ENCODE results near the gene CCDC57.
A peak's percentile ranks its signal among the peaks of the same experiment; 100 is the strongest.

CCDC57 gene

DNA sequence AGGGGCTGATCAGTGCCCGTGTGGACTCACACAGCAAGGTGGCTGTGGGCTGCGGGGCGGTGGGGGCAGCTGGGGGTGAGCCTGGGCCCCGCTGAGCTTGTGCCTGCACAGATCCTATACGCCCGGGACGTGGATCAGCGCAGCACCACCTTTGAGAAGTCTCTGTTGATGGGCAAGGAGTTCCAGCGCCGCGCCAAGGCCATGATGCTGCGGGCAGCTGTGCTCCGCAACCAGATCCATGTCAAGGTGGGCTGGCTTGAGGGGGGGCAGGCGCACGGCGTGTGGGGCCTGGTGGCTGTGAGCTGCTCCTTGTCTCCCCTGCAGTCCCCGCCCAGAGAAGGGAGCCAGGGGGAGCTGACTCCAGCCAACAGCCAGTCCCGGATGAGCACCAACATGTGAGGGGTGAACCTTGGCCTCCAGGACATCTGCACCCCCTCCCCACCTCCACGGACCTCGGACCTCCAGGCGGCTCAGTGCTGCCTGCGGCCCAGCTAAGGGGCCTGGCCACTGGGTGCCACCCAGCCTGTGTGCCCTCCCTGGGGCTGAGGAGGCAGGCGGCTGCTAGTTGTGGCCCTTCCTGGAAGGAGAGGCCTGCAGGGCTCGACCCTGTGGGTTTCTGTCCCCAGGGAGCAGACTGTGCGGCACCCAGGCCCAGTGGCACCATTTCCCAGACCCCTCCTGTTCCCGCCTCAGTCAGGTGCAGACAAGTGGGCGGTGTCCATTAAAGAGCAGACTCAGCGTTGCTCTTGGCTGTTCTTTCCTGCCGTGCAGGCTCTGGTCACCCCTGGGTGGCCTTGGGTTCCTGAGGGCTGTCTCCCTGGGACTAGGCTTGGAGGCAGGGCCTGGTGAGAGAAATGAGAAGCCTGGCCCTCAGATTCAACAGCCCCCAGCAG is 155.7 kb downstream of the CCDC57 start:
- no peak for DNase-seq

DNA sequence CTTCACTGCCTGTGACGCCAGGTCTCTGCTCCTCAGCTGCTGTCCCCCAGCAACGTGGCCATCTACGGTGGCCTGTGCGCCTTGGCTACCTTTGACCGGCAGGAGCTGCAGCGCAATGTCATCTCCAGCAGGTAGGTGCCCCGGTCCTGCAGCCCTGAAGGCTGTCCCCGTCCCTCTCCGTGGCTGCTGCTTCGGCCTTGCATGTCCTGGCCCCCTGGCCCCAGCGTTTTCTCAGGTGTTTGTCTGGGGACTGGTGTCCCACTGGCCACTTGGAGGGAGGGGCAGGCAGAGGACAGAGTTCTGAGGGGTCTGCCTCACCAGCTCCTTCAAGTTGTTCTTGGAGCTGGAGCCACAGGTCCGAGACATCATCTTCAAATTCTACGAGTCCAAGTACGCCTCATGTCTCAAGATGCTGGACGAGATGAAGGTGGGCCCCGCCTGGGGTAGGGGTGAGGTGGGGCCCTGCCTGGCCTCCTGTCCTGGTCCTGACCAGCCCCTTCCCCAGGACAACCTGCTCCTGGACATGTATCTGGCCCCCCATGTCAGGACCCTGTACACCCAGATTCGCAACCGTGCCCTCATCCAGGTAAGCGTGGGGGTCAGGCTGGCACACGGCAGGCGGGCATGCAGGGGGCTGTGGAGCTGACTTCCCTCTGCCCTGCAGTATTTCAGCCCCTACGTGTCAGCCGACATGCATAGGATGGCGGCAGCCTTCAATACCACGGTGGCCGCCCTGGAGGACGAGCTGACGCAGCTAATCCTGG is 156.5 kb downstream of the CCDC57 start:
- no peak for DNase-seq

DNA sequence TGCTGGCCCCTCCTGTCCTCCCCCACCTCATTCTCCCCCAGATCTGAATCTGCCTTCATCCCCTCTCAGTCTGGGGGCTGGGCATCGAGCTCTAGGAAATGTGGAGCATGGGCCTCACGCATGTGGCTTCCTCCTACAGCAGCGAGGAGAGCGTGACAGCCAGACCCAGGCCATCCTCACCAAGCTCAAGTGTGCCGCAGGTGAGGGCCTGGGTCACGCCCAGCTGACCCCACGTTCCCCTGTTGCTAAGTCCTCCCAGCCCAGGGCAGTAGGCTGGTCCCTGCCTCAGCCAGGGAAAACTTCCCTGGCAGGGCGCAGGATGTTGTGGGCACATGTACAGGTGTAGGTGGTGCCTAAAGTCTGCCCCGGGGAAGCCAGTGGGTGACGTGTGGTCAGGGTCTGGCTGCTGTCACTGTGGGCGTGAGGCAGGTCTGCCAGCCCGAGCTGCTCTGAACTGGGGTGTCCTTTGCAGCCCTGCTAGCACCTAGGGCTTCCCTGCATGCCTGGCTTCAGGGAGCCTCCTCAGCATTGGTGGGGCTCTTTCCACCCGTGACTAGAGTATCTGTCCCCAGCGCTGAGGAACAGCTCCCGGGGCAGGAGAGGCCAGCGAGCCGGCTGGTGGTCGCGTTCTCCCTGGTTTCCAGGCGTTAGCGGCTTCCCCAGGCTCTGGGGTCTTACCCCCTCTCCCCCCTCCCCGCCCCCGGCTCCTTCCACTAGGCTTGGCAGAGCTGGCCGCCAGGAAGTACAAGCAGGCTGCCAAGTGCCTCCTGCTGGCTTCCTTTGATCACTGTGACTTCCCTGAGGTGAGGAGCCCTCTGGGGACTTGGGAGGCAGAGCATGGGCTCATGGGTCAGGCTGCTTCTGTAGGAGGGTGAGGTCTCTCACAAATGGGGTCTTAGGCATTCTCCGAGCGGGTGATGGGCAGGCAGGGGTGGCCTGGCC is 157.3 kb downstream of the CCDC57 start:
- no peak for DNase-seq

DNA sequence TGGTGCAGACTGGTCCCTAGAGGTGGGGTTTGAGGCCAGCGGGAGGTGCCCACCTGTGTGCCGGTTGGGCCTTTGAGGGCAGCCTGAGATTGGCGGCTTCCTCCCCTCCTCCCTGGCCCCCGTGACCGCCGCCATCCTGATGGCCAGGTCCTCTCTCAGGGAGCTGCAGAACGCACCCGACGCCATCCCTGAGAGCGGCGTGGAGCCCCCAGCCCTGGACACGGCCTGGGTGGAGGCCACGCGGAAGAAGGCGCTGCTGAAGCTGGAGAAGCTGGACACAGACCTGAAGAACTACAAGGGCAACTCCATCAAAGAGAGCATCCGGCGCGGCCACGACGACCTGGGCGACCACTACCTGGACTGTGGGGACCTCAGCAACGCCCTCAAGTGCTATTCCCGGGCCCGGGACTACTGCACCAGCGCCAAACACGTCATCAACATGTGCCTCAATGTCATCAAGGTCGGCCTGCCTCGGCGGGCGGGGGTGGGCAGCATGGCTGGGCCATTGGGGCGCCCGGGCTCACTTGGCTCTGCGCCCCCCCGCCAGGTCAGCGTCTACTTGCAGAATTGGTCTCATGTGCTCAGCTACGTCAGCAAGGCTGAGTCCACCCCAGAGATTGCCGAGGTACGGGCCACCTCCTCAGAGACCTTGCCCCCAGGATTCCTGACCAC is 158.2 kb downstream of the CCDC57 start:
- no peak for DNase-seq

- no peak for DNase-seq
Measured at GRCh38 chr17:82053556-82054263, 158.9 kb downstream of the CCDC57 start.

DNA sequence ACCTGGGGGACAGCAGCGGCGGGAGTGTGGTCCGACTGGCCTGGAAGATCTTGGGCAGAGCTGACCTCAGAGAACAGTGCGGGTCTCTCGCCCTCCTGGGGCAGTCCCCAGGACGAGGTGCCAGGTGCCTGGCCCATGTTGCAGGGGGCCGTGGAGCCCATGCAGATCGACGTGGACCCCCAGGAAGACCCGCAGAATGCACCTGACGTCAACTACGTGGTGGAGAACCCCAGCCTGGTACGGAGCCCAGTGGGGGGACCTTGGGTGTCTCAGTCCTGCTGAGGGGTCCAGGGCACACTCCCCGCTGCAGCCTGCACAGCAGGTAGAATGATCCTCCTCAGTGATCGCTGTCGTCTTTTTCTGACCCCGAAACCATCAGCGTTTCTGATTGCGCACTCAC is 159.5 kb downstream of the CCDC57 start:
- DNase-seq: no peak

- no peak for DNase-seq
Measured at GRCh38 chr17:82052638-82053059, 160.0 kb downstream of the CCDC57 start.

DNA sequence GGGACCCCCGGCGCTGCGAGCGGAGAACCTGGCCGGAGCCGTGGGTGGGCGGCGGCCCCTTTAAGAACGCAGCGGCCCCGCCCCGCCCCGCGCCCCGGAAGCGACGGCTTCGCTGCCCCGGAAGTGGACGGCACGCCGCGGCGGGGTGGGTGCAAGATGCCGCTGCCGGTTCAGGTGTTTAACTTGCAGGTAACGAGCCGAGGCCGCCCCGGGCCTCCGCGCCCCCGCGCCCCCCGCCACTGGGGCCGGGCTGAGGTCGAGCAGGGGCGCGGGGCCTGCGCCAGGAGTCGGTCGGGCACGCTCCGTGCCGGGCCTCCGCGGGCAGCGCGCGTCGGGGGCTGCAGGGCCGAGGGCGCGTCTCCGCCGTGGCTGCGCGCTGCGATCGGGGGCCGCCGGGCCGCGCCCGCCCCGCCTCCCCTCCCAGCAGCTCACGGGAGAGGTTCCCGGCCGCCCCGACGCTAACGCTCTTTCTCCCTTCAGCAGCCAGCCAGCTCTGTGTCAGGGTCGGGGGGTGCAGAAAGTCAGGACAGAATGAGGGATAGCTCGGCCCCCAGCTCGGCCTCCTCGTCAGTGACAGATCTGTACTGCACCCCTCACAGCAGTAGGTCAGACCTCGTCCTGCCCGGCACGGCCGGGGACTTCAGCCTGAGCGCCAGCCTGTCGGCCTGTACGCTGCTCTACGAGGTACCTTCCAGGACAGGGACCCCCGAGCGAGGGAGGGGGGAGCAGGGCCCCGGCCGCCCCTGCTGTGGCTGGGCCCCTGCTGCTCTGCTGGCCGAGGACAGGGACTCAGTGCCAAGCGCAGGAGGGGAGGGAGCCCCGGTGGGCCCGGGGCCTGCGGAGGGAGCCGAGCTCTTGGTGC is 160.6 kb downstream of the CCDC57 start, which contains the start of the genes GPS1 and RFNG:
GPS1 (plus strand) TSS at position 123 of the 862 bp plus-strand sequence; CDS start at position 157, 34 bp downstream.
RFNG (minus strand) TSS at position 36 of the 862 bp plus-strand sequence. CDS start 45 bp downstream, outside the sequence.
- peak; percentile 68 for DNase-seq
